Measurements from ENCODE around the gene MEG3.

MEG3 gene

GRCh38 chr14:100834082-100834793 is 8.3 kb downstream of the MEG3 start:
- DNase-seq (ENCODE audit: low read depth): no peak

GRCh38 chr14:100834794-100835547 is 9.1 kb downstream of the MEG3 start:
- DNase-seq (ENCODE audit: low read depth): no peak

- no peak for DNase-seq (ENCODE audit: low read depth)
These were observed 9.8 kb downstream of the MEG3 start for GRCh38 chr14:100835548-100836310.

- DNase-seq (ENCODE audit: low read depth): no peak
These were observed 10.4 kb downstream of the MEG3 start for GRCh38 chr14:100836311-100836805.

- no peak for DNase-seq (ENCODE audit: low read depth)
These were observed 11.3 kb downstream of the MEG3 start for GRCh38 chr14:100836941-100837804.

GRCh38 chr14:100837805-100838350 is 12.0 kb downstream of the MEG3 start:
- DNase-seq (ENCODE audit: low read depth): no peak

GRCh38 chr14:100838493-100839314 is 12.8 kb downstream of the MEG3 start:
- no peak for DNase-seq (ENCODE audit: low read depth)

- DNase-seq (ENCODE audit: low read depth): no peak
These were observed 13.3 kb downstream of the MEG3 start for GRCh38 chr14:100839315-100839585.

- no peak for DNase-seq (ENCODE audit: low read depth)
These were observed 13.8 kb downstream of the MEG3 start for GRCh38 chr14:100839681-100840111.

GRCh38 chr14:100840286-100841065 is 14.6 kb downstream of the MEG3 start:
- DNase-seq (ENCODE audit: low read depth): no peak

- DNase-seq (ENCODE audit: low read depth): no peak
These were observed 15.3 kb downstream of the MEG3 start for GRCh38 chr14:100841066-100841760.

- no peak for DNase-seq (ENCODE audit: low read depth)
These were observed 16.0 kb downstream of the MEG3 start for GRCh38 chr14:100841761-100842403.

GRCh38 chr14:100842799-100843198 is 16.9 kb downstream of the MEG3 start:
- DNase-seq (ENCODE audit: low read depth): no peak

- DNase-seq (ENCODE audit: low read depth): no peak
These were observed 18.1 kb downstream of the MEG3 start for GRCh38 chr14:100844082-100844408.

- DNase-seq (ENCODE audit: low read depth): no peak
These were observed 18.5 kb downstream of the MEG3 start for GRCh38 chr14:100844421-100844820.

- DNase-seq (ENCODE audit: low read depth): no peak
These were observed 18.9 kb downstream of the MEG3 start for GRCh38 chr14:100844846-100845245.

- DNase-seq (ENCODE audit: low read depth): no peak
These were observed 19.4 kb downstream of the MEG3 start for GRCh38 chr14:100845341-100845740.

GRCh38 chr14:100846309-100846859 is 20.5 kb downstream of the MEG3 start:
- DNase-seq (ENCODE audit: low read depth): no peak

All from activated T-cell treated with anti-CD3 and anti-CD28 coated beads for 48 hours (primary cell).